ENCODE data around the gene TMC1.

The TMC1 gene

DNA sequence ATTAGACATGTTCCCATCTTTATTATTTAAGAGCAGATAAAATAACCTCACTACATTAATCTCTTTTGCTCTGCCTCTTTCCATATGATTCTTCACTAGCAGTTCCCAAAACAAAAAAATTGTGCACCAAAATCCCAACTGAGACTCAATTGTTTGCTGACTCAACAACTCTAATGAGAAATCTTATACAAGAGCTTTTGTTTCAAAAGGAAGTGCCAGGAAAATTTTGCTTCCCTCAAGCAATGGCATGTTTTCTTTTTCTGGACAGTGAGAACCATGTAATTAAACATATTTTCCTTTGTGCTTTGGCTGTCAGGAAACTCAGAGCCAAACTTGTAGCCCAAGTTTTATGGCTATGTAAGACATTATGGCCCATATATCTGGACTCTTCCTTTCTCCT is 62.0 kb downstream of the TMC1 start:
- no peak overlapping the region for H3K4me3 ChIP-seq (ENCODE audit: low read depth, low read length)
- no peak for TF ChIP-seq MYC (IDR thresholded peaks at IDR 0.05; ENCODE audit: low read depth, low read length)
- no peak for DNase-seq (ENCODE audit: low read depth)

DNA sequence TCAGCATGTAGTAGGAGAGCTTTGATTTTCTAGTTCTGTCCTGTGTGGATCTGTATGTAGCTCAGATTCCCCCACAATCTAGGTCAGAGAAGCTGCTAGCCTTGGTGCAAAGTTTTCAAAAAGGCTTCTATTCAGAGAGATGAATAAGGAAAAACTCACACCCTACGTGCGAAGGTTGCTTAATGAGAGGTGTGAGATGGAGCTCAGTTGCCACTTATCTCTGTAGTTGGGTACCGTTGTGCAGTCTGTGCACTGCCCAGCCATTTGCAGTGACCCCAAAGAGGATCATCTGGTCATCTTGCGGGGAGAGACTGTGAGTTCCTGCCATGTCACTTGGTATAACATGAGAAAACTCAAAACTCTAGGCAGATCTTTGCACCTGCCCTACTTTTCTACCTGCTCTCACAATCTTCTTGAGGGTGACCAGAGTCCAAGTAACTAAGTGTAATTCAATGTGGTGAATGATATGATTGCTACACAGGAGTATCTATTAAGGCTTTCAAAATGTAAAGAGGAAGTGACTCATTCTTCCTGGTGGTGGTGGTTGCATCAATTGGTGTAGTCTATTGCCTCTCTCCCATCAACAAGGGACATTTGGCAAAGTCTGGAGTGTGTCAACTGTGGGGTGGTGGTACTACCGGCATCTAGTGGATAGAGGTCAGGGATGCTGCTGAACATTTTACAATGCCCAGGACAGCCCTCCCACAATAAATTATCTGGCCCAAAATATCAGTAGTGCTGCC is 65.2 kb downstream of the TMC1 start:
- no peak overlapping the region for H3K4me3 ChIP-seq (ENCODE audit: low read depth, low read length)
- DNase-seq (ENCODE audit: low read depth), result peak; percentile 91
- TF ChIP-seq, protein P1, sequence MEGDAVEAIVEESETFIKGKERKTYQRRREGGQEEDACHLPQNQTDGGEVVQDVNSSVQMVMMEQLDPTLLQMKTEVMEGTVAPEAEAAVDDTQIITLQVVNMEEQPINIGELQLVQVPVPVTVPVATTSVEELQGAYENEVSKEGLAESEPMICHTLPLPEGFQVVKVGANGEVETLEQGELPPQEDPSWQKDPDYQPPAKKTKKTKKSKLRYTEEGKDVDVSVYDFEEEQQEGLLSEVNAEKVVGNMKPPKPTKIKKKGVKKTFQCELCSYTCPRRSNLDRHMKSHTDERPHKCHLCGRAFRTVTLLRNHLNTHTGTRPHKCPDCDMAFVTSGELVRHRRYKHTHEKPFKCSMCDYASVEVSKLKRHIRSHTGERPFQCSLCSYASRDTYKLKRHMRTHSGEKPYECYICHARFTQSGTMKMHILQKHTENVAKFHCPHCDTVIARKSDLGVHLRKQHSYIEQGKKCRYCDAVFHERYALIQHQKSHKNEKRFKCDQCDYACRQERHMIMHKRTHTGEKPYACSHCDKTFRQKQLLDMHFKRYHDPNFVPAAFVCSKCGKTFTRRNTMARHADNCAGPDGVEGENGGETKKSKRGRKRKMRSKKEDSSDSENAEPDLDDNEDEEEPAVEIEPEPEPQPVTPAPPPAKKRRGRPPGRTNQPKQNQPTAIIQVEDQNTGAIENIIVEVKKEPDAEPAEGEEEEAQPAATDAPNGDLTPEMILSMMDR (IDR thresholded peaks at IDR 0.05; ENCODE audit: low read depth, low read length), result peak; percentile 10
- no peak for TF ChIP-seq POLR2A (IDR thresholded peaks at IDR 0.05; ENCODE audit: extremely low read depth, insufficient read length)

DNA sequence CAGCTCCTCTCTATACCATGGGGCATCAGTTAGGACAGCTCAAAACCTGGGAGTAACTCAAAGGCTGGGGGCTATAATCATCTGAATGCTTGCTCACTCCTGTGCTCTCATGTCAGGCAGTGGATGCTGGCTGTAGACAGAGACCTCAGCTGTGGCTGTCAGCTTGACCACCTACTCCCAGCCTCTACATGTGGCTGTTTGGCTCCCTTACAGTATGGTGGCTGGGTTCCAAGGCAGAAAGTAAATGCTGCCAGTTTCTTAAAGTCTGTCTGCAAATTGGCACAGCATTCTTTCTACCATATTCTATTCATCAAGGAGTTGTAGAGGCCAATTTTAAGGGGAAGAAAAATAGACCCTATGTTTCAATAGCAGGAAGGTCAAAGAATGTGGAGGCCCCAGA is 66.9 kb downstream of the TMC1 start:
- H3K4me3 ChIP-seq (ENCODE audit: low read depth, low read length), result no peak overlapping the region
- TF ChIP-seq, protein P1 (IDR thresholded peaks at IDR 0.05; ENCODE audit: low read depth, low read length), result no peak
- no peak for TF ChIP-seq POLR2A (IDR thresholded peaks at IDR 0.05; ENCODE audit: extremely low read depth, insufficient read length)
- TF ChIP-seq, protein P2, sequence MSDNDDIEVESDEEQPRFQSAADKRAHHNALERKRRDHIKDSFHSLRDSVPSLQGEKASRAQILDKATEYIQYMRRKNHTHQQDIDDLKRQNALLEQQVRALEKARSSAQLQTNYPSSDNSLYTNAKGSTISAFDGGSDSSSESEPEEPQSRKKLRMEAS (IDR thresholded peaks at IDR 0.05; ENCODE audit: low read depth, low read length), result no peak
- no peak for TF ChIP-seq MYC (IDR thresholded peaks at IDR 0.05; ENCODE audit: low read depth, low read length)
- DNase-seq (ENCODE audit: low read depth), result no peak

DNA sequence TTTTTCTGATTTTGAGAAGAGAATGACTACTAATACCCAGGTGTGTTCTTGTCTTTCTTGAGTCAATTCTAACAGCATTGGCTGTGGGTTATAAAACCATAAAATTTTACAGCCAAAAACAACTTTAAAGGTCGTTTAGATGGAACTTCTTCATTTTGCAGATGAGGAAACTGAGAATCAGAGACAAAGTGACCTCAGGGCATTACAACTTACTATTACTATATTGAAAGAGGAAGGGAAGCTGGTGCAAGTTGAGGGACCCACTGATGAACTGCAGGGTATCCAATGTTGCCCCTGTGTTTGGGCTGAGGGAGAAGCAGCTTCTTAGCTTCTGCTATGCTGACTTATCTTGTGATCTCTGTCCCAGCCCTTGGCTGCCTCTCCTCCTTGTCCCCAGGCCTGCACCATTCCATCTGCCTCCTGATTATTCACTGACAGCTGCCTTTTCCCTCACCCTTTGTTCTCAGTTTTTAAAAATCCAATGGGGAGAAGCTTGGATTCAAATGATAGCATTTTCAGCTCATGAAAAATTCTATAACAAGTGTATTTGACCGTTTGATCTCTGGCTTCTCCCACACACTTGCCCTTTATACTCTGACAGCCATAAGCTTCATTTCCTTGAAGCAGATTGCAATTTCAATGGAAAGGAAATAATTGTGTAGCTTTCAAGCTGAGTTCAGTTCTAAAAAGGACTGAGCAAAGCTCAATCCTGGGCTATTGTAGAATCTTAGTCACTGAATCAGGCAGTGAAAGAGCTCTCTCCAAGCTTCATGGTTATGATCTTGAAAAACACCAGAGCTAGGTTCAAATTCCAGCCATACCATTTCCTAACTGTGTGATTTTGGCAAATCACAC is 68.5 kb downstream of the TMC1 start:
- TF ChIP-seq, protein P2 (IDR thresholded peaks at IDR 0.05; ENCODE audit: low read depth, low read length), result no peak
- no peak for TF ChIP-seq POLR2A (IDR thresholded peaks at IDR 0.05; ENCODE audit: extremely low read depth, insufficient read length)
- TF ChIP-seq, protein P1 (IDR thresholded peaks at IDR 0.05; ENCODE audit: low read depth, low read length), result no peak
- TF ChIP-seq MYC (IDR thresholded peaks at IDR 0.05; ENCODE audit: low read depth, low read length), result no peak
- no peak overlapping the region for H3K4me3 ChIP-seq (ENCODE audit: low read depth, low read length)
- DNase-seq (ENCODE audit: low read depth), result peak; percentile 54

DNA sequence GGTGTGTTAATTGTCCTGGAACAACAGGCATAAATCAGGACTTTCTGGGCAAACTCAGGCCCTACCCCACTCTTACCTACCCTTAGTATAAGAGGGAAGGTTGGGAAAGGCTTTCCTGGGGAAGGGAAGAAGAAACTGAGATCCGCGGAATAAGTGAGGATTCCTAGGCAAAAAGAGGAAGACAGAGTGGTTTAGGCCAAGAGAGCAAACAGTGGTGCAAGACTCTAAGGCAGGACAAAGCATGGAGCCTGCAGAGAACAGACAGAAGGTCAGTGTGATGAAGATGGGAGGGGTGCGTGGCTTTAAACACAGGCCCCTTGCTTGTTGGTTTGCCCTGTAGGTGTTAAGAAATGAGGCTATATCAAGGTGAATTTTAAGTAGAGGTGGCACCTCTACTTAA is 69.4 kb downstream of the TMC1 start:
- no peak for DNase-seq (ENCODE audit: low read depth)
- H3K4me3 ChIP-seq (ENCODE audit: low read depth, low read length), result no peak overlapping the region
- TF ChIP-seq, protein P2 (IDR thresholded peaks at IDR 0.05; ENCODE audit: low read depth, low read length), result no peak
- no peak for TF ChIP-seq MYC (IDR thresholded peaks at IDR 0.05; ENCODE audit: low read depth, low read length)
- TF ChIP-seq, protein P1 (IDR thresholded peaks at IDR 0.05; ENCODE audit: low read depth, low read length), result no peak
- no peak for TF ChIP-seq POLR2A (IDR thresholded peaks at IDR 0.05; ENCODE audit: extremely low read depth, insufficient read length)

DNA sequence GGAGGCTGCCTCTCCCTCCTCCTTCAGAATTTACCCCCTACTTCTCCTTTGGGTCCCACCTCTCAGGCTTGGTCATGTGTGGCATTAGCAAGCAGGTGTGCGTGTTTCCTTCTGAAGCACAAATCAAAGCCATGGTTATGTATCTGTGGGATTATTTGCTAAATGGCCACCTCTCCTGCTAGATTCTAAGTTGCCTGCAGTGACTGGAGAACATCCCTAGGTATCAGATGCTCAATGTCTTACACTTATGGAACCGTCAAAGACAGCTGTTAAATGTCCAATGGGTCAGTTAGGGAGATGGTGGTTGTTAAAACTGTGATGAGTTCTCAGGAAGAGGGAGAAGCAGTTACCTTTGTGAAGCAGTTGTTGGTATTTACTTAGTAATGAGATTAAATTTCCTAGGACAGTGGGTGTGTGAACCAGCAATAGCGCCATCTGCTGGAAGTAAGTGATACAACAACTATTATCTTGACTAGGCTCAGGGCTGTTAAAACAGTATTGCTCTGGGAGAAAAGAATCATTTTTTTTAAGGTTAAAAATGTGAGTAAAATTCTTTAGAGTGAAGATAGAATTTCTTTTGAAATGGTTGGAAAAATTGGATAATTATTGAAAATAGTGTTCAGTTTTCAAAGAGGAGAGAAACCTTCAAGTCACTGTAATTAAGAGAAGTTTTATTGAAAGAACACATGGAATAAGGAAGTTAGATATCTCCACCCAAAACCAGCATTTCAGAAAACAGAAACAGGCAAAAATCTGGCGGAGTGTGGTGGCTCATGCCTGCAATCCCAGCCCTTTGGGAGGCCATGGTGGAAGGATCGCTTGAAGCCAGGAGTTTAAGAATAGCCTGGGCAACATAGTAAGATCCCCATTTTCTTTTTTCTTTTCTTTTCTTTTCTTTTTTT is 71.3 kb downstream of the TMC1 start:
- TF ChIP-seq, protein P2 (IDR thresholded peaks at IDR 0.05; ENCODE audit: low read depth, low read length), result no peak
- TF ChIP-seq, protein P1 (IDR thresholded peaks at IDR 0.05; ENCODE audit: low read depth, low read length), result peak; percentile 34
- TF ChIP-seq MYC (IDR thresholded peaks at IDR 0.05; ENCODE audit: low read depth, low read length), result no peak
- H3K4me3 ChIP-seq (ENCODE audit: low read depth, low read length), result no peak overlapping the region
- peak; percentile 65 for DNase-seq (ENCODE audit: low read depth)

All from NB4 (cell line).